Activated CD8-positive, alpha-beta memory T cell treated with anti-CD3 and anti-CD28 coated beads, Interleukin-2, amount 50 U/mL, for 1 hour (primary cell): ENCODE measurements around the gene ZNF442.
"Not testable (repeated sequence)": the region's sequence is repeated elsewhere in the genome, so short reads cannot be mapped to it uniquely, and the experiment has no call there.

Source experiments
- DNase-seq: peaks from one replicate; pipeline ENCODE4 v3.0.0-alpha.2; 2020; ENCODE audit errors: extremely low read depth

Gene ZNF442

DNA sequence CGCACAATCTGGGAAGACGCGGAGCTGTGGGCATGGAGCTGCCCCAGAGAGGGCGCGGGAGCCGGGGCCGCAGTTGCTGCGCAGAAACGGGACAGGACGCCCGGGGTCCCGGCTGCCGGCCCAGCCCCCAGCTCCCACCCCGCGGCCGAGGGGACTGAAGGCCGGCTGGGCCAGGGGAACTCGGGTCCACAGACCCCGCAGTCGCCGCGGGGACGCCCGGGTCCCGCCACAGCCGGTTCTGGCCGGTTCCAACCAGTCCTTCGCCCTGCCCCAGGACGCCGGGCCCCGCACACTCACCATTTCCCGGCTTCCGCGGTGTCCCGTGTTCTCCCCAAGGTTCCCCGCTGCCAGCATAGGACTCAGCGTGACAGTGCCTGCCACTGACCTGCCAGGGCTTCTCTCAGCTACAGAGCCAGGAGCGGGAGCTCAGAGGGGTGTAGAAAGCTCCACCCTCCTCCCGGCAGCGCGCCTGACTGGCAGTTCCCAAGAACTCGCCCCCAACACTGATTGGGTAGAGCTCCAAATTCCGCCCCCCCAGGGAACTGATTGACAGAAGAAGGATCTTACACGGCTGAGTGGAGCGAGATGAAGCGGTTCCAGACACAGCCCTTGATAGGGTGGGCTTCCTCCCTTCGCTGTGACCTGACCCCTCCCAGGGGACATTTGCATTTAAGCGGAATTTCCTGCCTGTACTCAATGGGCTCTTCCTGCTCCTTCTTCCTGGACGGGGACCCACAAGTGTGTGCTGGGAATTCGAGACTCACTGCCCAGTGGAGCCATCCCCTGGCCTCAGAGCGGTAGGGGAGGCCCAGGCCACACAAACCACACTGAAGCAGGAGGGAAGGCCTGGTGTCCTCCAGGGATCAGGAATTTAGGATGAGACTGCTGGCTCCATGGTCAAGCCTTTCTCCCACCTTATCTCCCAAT, at the start of gene ZNF442:
Gene ZNF442, minus strand, starts transcription at position 448 of the 927 bp plus-strand sequence. CDS start 2,052 bp downstream, outside the sequence.
- peak; percentile 76 for DNase-seq

DNA sequence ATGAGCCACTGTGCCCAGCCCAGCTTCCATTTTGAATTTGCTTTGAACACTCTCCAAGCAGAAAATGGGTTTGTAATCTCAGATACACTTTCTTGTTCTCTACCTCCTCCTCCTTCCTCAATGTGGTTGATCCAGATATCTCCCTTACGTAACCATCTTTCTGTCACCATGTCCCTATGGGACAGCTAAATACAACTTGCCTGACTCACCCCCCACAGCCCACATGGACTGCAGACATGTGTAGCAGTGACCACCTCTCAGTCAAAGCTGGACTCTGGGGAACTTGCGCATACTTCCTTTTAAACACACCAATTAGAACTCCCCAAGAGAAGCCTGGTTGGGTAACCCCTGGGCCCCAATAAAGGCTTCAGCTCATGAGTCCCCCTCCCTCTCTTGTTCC, 46.4 kb upstream of the ZNF442 start:
- DNase-seq, result no peak

DNA sequence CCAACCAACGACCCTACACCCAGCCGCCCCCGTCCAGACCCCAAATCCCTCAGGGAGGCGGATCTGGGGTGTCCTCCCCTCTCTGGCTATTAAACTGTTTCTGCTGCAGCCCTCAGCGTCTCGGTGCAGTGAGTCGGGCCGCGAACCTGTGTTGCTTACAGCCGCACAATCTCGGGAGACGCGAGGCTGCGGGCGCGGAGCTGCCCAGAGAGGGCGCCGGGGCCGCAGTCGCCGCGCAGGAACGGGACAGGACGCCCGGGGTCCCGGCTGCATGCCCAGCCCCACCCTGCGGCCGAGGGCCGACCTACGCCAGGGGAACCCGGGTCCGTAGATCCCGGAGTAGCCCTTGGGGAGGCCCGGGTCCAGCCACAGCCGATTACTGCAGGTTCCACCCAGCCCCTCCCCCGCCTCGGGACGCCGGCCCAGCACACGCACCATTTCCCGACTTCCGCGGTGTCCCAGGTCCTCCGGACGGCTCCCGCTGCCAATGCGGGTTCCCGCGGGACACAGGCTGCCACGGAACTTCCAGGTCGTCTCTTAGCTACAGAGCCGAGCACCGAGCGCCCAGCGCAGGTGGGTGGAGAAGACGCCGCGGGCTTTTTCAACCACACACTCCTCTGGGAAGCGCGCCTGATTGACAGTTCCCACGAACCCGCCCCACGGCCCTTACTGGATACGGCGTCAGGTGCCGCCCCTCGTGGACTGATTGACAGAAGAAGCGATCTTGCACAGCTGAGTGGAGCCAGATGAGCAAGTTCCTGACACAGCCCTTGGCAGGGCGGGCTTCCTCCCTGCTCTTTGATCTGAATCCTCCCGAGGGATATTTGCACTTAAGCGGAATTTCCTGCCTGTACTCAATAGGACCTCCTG, 35.4 kb upstream of the ZNF442 start, which contains the start of gene ZNF799:
Gene ZNF799, minus strand, starts transcription at position 639 of the 870 bp plus-strand sequence. Its CDS starts 201 bp downstream, at position 438.
- peak; percentile 63 for DNase-seq

DNA sequence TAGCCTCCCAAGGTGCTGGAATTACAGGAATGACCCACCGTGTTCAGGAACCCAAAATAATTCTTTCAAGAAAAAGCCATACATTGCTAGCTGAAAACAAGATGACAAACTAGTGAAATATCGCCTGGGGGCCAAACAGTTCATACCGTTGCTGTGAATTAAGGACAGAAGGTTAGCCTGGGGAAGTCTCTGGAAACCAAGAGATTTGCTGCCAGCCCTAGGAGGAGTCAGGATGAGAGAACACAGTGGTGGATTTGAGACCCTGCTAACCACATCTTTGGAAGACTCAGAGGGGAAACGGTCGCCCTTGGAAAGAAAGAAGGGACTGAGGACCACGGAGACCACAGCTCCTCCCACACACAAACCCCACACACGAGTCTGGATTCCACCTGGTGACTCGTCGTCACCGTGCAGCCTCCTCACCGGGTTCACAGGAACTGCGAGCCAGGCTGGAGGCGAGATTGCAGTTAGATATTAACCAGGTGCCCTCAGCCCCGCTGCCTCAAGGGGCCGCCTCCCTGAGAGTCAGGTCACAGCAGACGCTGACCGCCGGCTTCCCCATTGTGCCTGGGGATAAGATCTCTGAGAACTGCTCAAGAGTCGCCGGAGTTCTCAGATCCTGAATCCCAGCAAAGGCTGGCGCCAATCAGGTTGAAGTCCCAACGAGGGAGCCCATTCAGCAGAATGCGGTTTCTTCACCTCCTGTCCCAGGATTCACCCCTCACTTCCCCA, 34.6 kb upstream of the ZNF442 start:
- not testable (repeated sequence) for DNase-seq

DNA sequence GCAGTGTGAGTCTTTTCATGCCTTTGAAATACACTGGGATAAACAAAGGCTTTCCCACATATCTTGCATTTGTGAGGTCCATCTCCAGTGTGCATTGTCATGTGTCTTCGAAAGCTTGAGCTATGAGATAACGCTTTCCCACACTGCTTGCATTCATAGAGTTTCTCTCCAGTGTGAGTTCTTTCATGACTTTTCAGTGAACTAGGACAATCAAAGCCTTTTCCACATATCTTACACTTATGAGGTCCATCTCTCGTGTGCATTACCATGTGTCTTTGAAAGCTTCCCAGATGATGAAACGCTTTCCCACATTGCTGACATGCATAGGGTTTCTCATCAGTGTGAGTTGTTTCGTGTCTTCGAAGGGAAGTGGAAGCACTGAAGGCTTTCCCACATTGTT, 25.7 kb upstream of the ZNF442 start:
- not testable (repeated sequence) for DNase-seq

DNA sequence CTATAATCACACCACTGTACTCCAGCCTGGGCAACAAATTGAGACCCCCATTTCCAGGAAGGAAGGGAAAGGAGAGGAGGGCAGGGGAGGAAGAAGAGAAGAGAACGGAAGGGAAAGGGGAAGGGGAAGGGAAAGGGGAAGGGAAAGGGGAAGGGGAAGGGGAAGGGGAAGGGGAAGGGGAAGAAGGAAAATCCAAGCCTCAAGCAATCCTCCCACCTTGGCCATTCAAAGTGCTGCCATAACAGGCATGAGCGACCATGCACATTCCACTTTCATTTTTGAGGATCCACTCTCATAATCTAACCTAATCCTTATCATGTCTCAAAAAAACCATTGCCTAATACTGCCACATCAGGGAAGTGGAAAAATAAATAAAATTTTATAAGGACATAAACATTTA, 20.9 kb upstream of the ZNF442 start:
- DNase-seq, result not testable (repeated sequence)

DNA sequence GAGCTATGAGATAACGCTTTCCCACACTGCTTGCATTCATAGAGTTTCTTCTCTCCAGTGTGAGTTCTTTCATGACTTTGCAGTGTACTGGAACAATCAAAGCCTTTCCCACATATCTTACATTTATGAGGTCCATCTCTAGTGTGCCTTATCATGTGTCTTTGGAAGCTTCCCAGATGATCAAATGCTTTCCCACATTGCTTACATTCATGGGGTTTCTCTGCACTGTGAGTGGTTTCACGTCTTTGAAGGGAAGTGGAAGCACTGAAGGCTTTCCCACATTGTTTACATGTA, 14.9 kb upstream of the ZNF442 start:
- DNase-seq, result no peak

DNA sequence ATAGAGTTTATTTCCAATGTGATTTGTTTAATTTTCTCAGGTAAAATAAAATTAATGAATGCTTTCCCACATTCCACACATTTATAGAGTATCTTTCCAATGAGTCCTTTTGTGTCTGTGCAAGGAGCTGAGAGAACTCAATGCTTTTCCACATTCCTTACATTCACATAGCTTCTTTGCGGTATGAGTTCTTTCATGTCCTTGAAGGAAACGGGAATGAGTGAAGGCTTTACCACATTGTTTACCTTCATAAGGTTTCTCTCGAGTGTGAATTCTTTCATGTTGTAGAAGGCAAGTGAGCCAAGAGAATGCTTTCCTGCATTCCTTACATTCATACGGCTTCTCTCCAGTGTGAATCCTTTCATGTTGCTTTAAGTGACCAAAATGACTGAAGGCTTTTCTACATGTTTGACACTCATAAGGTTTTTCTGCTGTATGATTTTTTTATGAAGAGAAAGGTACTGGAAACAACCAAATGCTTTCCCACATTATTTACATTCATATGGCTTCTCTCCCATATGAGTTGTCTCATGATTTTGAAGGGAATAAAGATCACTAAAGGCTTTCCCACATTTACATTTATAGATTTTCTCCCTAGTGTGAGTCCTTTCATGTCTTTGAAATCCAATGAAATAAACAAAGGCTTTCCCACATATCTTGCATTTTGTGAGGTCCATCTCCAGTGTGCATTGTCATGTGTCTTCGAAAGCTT, 14.4 kb upstream of the ZNF442 start:
- no peak for DNase-seq

DNA sequence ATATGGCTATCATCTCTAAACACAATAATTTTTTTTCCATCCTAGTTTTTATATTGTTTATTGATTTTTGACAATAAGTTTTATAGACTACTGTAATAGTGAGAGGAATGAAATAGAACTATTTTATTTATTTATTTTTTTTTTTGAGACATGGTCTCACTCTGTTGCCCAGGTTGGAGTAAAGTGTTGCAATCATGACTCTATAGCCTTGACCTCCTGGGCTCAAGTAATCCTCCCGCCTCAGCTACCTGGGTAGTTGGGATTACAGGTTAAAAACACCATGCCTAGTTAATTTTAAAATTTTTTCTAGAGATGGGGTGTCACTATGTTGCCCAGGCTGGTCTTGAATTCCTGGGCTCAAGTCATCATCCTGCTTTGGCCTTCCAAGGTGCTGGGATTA, 8.5 kb upstream of the ZNF442 start:
- no peak for DNase-seq

DNA sequence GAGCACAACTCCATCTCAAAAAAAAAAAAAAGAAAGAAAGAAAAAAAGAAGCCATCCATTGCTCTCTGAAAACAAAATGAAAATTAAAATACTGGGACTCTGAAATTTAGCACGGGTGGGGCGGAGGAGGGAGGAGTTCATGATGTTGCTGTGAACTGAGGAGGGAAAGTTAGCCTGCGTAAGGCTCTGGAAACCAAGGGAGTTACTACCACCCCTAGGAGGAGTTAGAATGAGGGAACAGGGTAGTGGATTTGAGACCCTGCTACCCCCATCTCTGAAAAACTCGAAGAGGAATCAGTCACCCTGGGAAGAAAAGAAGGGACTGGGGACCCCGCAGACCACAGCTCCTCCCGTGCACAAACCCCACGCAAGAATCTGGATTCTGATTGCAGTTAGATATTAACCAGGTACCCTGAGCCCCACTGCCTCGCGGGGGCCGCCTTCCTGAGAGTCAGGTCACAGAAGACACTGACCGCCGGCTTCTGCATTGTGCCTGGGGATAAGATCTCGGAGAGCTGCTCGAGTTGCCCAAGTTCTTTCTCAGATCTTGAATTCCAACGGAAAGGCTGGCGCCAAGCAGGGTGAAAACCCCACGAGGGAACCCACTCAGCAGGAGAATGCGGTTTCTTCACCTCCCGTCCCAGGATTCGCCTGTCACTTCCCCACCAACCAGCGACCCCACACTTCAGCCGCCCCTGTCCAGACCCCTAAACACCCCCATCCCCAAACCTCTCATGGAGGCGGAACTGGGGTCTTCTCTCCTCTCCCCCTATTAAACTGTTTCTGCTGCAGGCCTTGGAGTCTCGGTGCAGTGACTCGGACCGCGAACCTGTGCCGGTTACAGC, 870 bp downstream of the ZNF442 start:
- DNase-seq, result no peak

DNA sequence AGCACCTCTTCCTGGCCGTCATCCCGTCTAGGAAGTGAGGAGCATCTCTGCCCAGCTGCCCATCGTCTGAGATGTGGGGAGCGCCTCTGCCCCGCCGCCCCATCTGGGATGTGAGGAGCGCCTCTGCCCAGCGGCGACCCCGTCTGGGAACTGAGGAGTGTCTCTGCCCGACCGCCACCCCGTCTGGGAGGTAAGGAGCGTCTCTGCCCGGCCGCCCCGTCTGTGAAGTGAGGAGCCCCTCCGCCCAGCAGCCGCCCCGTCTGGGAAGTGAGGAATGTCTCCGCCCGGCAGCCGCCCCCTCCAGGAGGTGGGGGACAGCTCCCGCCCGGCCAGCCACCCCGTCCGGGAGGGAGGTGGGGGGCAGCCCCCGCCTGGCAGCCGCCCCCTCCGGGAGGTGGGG, 3.2 kb downstream of the ZNF442 start:
- DNase-seq, result not testable (repeated sequence)

DNA sequence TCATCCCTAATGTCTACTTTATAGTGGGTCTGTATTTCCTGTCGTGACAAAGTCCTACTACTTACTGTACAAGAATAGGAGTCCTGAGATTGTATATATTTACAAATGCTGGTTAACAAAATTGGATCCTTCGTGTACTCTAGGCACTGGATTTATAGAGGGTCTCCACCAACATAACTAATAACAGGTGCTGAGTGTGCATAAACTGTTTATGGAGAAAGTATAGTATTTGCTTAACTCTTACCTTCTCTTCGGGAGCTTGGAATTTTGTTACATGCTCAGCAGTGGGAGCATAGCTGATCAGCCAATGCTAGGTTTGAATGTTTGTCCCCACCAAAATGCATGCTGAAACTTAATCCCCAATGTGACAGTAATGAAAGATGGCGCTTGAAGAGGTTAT, 12.1 kb downstream of the ZNF442 start:
- DNase-seq, result no peak

DNA sequence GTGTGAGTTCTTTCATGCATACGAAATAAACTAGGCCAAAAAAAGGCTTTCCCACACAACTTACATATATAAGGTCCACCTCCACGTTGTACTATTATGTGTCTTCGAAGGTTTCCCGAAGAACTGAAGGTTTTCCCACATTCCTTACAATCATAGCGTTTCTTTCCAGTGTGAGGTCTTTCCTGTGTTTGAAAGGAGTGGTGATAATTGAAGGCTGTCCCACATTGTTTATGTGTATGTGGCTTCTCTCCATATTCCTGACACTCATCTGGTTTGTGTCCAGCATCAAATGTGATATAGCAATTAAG, 14.6 kb downstream of the ZNF442 start:
- no peak for DNase-seq

DNA sequence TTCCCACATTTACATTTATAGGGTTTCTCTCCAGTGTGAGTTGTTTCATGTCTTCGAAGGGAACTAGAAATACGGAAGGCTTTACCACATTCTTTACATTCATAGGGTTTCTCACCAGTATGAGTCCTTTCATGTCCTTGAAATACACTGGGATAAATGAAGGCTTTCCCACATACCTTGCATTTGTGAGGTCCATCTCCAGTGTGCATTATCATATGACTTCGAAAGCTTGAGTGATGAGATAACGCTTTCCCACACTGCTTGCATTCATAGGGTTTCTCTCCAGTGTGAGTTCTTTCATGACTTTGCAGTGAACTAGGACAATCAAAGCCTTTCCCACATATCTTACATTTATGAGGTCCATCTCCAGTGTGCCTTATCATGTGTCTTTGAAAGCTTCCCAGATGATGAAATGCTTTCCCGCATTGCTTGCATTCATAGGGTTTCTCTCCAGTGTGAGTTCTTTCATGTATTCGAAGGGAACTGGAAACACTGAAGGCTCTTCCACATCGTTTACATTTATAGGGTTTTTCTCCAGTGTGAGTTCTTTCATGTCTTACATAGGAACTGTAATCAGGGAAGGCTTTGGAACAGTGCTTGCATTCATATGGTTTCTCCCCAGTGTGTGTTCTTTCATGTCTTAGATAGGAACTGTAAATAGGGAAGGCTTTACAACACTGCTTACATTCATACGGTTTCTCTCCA, 15.1 kb downstream of the ZNF442 start:
- DNase-seq, result no peak

DNA sequence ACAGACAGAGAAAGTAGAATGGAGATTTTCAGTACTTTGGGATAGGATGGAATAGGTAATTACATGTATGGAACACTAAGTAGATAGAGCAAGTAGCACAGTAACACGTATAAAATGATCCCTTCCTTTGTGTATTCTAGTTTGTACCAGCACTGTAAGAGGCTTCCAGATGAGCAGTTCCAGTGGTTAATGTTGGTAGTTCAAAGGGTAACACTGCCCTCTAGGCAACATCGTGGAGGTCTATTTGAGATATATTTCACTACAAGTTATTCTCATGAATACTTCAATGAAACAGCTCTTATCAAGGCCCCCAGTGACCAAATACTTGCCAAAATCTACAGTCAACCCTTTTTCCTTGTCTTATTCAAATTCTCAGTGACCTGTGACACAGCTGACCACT, 18.6 kb downstream of the ZNF442 start:
- no peak for DNase-seq

DNA sequence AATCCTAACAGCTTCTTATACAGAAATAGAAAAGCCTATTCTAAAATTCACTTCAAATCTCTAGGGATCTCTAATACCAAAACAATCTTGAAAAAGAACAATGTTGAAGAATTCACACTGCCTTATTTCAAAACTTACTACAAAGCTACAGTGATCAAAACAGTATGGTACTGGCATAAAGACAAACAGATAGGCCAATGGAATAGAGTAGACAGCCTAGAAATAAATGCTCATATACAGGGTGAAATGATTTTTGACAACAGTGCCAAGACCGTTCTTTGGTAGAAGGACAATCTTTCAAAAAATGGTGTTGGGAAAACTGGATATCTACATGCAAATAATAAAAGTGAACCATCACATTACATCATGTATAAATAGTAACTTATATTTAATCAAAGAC, 20.3 kb downstream of the ZNF442 start:
- DNase-seq, result no peak

DNA sequence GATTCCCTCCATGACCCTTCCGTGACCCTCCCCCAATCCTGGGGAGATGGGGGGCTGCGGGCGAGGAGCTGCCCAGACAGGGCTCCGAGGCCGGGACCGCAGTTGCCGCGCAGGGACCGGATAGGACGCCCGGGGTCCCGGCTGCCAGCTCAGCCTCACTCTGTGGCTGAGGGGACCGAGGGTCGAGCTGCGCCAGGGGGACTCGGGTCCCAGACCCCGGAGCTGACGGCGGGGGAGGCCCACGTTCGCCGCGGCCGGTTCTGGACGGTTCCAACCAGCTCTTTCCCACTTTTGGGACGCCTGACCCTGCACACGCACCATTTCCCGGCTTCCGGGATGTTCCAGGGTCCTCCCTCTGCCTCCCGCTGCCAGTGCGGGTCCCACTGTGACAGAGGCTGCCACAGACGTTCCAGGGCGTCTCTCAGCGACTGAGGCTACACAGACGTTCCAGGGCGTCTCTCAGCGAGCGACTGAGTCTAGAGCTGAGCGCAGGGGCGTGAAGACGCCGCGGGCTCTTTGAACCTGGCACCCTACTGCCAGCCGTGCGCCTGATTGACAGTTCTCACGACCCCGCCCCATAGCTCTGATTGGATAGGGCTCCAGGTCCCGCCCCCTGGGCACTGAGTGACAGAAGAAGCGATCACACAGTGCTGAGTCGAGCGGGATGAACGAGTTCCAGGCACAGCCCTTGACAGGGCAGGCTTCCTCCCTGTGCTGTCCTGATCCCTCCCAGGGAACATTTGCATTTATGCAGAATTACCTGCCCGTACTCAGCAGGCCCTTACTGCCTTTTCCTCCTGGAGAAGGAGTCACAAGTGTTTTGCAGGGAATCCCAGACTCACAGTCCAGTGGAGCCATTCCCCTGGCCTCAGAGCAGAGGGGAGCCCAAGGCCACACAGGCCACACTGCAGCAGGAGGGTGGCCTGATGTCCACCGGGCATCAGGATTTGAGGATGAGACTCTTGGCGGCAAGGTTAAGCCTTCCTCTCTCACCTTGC, 32.0 kb downstream of the ZNF442 start, which contains the start of gene ZNF563:
Gene ZNF563, minus strand, starts transcription at position 472 of the 998 bp plus-strand sequence. Its CDS starts 151 bp downstream, at position 321.
- peak; percentile 96 for DNase-seq

DNA sequence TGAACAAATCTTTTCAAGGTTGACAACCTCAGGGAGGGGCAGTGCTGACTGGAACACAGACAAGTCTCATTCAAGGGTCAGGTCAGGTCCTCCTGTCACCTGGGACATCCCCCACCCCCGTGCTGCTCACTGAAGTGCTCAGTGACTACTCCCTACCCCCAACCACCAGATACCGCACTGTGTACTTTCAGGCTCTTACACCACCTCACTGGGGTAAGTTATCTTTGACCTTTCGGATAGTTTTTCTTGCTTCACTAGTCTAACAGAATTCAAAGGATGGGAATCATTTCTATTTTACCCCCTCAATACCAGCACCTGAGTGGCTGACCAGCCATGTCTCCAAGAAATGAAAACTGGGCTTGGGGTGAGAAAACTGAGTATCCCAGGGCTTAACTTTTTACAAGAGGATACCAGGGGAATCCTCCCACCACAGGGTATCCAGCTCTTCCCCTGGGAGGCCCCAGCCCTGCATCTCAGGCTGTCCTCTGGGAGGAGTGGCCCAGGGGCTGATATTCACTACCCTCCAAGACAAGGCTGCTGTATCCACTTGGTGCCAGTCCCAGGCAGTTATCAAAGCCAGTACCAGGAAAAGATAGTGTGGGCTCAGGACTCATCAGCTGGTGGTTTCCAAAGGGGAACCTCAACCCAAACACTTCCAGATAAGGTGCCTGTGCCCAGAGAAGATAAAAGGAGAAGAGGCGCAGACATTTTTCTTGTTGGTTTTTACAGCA, 34.1 kb downstream of the ZNF442 start:
- DNase-seq, result peak; percentile 10
